ENCODE measurements around the gene KCNMA1.

Gene KCNMA1

DNA sequence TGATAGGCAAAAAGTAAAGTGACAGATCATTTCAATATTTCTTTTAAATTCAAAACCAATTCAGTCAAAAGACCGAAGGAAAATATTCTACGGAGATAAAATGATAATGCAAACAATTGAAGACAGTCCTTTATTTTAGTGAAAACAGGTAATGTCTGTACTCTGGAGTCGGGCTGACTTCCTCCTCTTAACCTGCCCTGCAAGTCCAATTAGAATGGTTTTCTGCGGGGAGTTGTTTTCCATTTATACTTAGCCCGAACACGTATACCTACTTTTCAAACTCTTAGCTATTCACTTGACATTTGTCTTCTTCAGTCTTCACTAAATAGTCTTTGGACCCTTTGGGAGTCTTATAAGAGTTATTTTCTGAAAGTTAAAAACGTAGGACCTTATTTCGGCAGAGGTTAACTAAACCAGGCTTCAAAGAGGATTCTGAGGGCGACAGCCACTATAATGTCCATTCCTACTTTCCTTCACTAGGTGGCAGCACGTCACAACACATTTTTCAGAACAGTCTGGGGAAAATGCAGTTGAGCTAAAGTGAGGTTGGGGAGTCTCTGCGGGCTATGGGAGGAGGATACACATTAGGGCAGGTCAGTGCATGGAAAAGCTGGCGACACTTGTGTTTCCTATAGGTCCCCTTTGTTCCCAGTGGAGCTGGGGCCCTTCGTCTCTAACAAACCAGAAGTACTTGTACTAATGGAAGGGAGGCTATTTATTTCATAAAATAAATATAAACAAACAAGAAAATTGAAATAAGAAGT is 472.0 kb downstream of the KCNMA1 start:
- TF ChIP-seq MAX (IDR thresholded peaks at IDR 0.05; ENCODE audit: low read depth, low read length) (no peak), POLR2A (IDR thresholded peaks at IDR 0.05; ENCODE audit: extremely low read depth, insufficient read length) (no peak), MYC (IDR thresholded peaks at IDR 0.05; ENCODE audit: low read depth, low read length) (0 out of 2 replicates have a peak, but pooled peaks have one; percentile 18), CTCF (IDR thresholded peaks at IDR 0.05; ENCODE audit: low read depth, low read length) (peak; percentile 71)
- peak overlapping the region; percentile 1 for H3K4me3 ChIP-seq (ENCODE audit: low read depth, low read length)
- DNase-seq (ENCODE audit: low read depth), result peak; percentile 82

- TF ChIP-seq CTCF (IDR thresholded peaks at IDR 0.05; ENCODE audit: low read depth, low read length) (no peak), MAX (IDR thresholded peaks at IDR 0.05; ENCODE audit: low read depth, low read length) (no peak), POLR2A (IDR thresholded peaks at IDR 0.05; ENCODE audit: extremely low read depth, insufficient read length) (no peak), MYC (IDR thresholded peaks at IDR 0.05; ENCODE audit: low read depth, low read length) (no peak)
- no peak for DNase-seq (ENCODE audit: low read depth)
- no peak overlapping the region for H3K4me3 ChIP-seq (ENCODE audit: low read depth, low read length)
Measured at GRCh38 chr10:77164616-77165311, 472.8 kb downstream of the KCNMA1 start.

DNA sequence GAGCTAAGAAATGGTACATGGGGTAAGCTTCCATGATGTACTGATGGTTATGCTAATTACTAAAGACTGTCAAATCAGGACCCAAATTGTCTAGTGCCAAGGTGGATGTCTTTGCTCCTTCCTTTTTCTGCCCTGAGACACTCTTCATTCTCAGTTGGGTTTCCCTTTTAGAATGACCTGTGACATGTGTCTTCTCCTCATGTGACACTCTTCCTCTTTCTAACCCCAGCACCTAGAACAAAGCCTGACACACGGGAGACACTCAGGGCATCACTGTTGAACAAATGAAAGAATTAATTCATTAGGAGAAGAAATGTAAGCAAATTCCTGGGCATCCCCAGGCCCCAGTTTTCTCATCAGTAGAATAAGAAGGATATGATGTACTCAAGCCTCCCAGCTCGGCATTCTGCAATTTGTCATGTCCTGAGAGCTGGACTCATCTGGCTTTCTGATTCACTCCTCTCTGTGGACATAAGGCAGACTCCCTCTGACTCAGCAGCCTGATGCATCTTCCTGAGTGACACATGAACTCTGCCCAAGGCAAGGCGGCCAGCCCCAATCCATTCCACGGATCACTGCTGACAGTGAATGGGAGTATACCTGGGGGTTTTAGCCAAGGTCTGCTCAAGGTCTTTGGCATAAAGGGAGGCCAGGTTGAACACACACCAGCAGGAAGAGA is 473.8 kb downstream of the KCNMA1 start:
- TF ChIP-seq POLR2A (IDR thresholded peaks at IDR 0.05; ENCODE audit: extremely low read depth, insufficient read length) (no peak), MAX (IDR thresholded peaks at IDR 0.05; ENCODE audit: low read depth, low read length) (no peak), MYC (IDR thresholded peaks at IDR 0.05; ENCODE audit: low read depth, low read length) (no peak), CTCF (IDR thresholded peaks at IDR 0.05; ENCODE audit: low read depth, low read length) (no peak)
- DNase-seq (ENCODE audit: low read depth), result peak; percentile 38

DNA sequence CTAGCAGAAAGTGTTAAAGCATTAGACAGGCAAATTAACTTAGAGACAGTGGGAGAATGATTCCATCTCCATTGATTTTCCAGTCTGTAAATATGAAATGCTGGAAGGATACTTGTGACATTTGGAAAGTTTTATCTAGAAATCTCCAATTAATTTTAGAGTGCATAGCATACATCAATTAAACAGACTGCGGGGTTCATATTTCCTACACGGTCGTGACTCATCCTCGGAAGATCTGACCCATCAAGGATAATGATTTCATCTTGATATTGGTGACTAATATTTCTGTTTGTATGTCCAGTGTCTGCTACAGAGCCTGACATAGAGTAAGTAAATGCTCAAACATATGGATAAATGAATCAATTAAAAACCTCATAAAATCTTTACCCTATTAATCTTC is 474.9 kb downstream of the KCNMA1 start:
- no peak for DNase-seq (ENCODE audit: low read depth)
- H3K4me3 ChIP-seq (ENCODE audit: low read depth, low read length), result no peak overlapping the region
- TF ChIP-seq POLR2A (IDR thresholded peaks at IDR 0.05; ENCODE audit: extremely low read depth, insufficient read length) (no peak), MYC (IDR thresholded peaks at IDR 0.05; ENCODE audit: low read depth, low read length) (no peak), MAX (IDR thresholded peaks at IDR 0.05; ENCODE audit: low read depth, low read length) (no peak), CTCF (IDR thresholded peaks at IDR 0.05; ENCODE audit: low read depth, low read length) (no peak)

More for the DNA sequence above, 473.8 kb downstream of the KCNMA1 start:
- H3K4me3 ChIP-seq (ENCODE audit: low read depth, low read length), result no peak overlapping the region

DNA sequence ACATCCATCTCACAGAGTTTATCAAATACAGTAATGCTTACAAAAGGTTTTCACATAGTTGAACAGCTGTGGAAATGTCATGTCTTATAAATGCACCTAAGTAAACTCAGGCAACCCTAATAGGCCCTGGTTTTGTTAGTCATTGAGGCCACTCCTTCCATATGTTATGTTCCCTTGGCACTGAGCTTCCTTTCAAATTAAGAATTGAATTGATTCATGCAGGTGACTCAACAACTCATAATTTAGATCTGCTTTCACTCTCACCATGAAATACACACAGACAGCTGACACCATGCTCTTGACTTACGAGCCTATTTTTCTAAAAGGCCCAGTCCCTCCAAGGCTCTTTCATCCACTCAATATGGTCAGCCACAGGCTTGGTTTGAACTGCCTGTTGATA is 476.9 kb downstream of the KCNMA1 start:
- no peak for DNase-seq (ENCODE audit: low read depth)
- TF ChIP-seq POLR2A (IDR thresholded peaks at IDR 0.05; ENCODE audit: extremely low read depth, insufficient read length) (no peak), MYC (IDR thresholded peaks at IDR 0.05; ENCODE audit: low read depth, low read length) (no peak), MAX (IDR thresholded peaks at IDR 0.05; ENCODE audit: low read depth, low read length) (no peak), CTCF (IDR thresholded peaks at IDR 0.05; ENCODE audit: low read depth, low read length) (no peak)
- no peak overlapping the region for H3K4me3 ChIP-seq (ENCODE audit: low read depth, low read length)

Measured in NB4 (cell line).